Keratinocyte (primary cell): ENCODE results near the gene MC5R. TPM values are rescaled to one million over a fixed set of nuclear protein-coding genes. Genes with fewer than 3 reads are reported as not detected.
A peak's percentile ranks its signal among the peaks of the same experiment; 100 is the strongest.

Experiments
- DNase-seq: peaks from one replicate; pipeline ENCODE4 v3.0.0-alpha.2; 2011; ENCODE audit warnings: low read depth, missing footprints, low spot score
- FAIRE-seq: peaks from 2 replicates; lab custom pipeline; 2011; peaks lifted over from hg19 to GRCh38; lab: Jason Lieb, UNC
- H2AFZ ChIP-seq: 2 replicates; pipeline ENCODE4 v1.6.0; 2012; ENCODE audit warnings: low read length, control low read depth, inconsistent platforms; ENCODE audit not compliant: control insufficient read depth
- H3K27ac ChIP-seq: 2 replicates; pipeline ENCODE4 v1.5.1; 2011; ENCODE audit warnings: low read length; ENCODE audit not compliant: control insufficient read depth, insufficient read depth
- H3K27me3 ChIP-seq: 3 replicates; pipeline ENCODE4 v1.6.0; 2011; ENCODE audit warnings: low read length; ENCODE audit not compliant: control insufficient read depth, insufficient read depth; ENCODE audit errors: extremely low read depth
- H3K36me3 ChIP-seq, 2 experiments: 2 replicates in 1 of 2; 3 replicates in 1 of 2; pipeline ENCODE4 v1.5.1; 2011; ENCODE audit warnings: low read length in 2 of 2, mild to moderate bottlenecking in 1 of 2; ENCODE audit not compliant: control insufficient read depth in 2 of 2, insufficient read depth in 2 of 2; ENCODE audit errors: extremely low read depth in 1 of 2
- H3K4me1 ChIP-seq: 3 replicates; pipeline ENCODE4 v1.5.1; 2011; ENCODE audit warnings: low read length; ENCODE audit not compliant: control insufficient read depth, insufficient read depth; ENCODE audit errors: extremely low read depth
- H3K4me2 ChIP-seq: 3 replicates; pipeline ENCODE4 v1.6.0; 2011; ENCODE audit warnings: low read depth, low read length; ENCODE audit not compliant: control insufficient read depth, insufficient read depth; ENCODE audit errors: extremely low read depth
- H3K4me3 ChIP-seq, 3 experiments: fragments of 200-600 bp in 1 of 3; sonication (generic) in 1 of 3; 2 replicates in 2 of 3; 3 replicates in 1 of 3; pipeline ENCODE4 v1.5.1; 2011 to 2016; ENCODE audit warnings: low read length in 3 of 3, mild to moderate bottlenecking in 3 of 3, control low read depth in 2 of 3, inconsistent platforms in 1 of 3, low read depth in 1 of 3, mixed read lengths in 1 of 3, mixed run types in 1 of 3, moderate library complexity in 1 of 3; ENCODE audit not compliant: control insufficient read depth in 2 of 3, insufficient read depth in 2 of 3; ENCODE audit errors: extremely low read depth in 1 of 3
- H3K79me2 ChIP-seq: 2 replicates; pipeline ENCODE4 v1.6.0; 2012; ENCODE audit warnings: low read length; ENCODE audit not compliant: control insufficient read depth, insufficient read depth
- H3K9ac ChIP-seq: 3 replicates; pipeline ENCODE4 v1.6.0; 2011; ENCODE audit warnings: low read length; ENCODE audit not compliant: control insufficient read depth, insufficient read depth; ENCODE audit errors: extremely low read depth
- H3K9me1 ChIP-seq: 3 replicates; pipeline ENCODE4 v1.6.0; 2011; ENCODE audit warnings: low read length; ENCODE audit not compliant: control insufficient read depth, insufficient read depth; ENCODE audit errors: extremely low read depth
- H3K9me3 ChIP-seq: 2 replicates; pipeline ENCODE4 v1.5.1; 2012; ENCODE audit warnings: low read depth, low read length; ENCODE audit not compliant: control insufficient read depth
- H4K20me1 ChIP-seq: 3 replicates; pipeline ENCODE4 v1.6.0; 2011; ENCODE audit warnings: low read length; ENCODE audit not compliant: control insufficient read depth, insufficient read depth; ENCODE audit errors: extremely low read depth
- CTCF ChIP-seq, 3 experiments: IDR thresholded peaks in 1 of 3; conservative IDR thresholded peaks in 1 of 3; optimal IDR thresholded peaks in 1 of 3; 2 replicates in 2 of 3; 3 replicates in 1 of 3; pipeline versions ENCODE3 to v1.5.1; 2011; ENCODE audit warnings: low read length in 3 of 3, mild to moderate bottlenecking in 3 of 3, moderate library complexity in 2 of 3, control low read depth in 1 of 3, inconsistent platforms in 1 of 3; ENCODE audit not compliant: insufficient read depth in 2 of 3; ENCODE audit errors: extremely low read depth in 1 of 3
- EZH2 ChIP-seq: IDR thresholded peaks from one replicate; pipeline ENCODE4 v1.6.1; 2012; ENCODE audit warnings: inconsistent platforms, mild to moderate bottlenecking, low read length, moderate library complexity
- dilution Hi-C: fragments of 300-500 bp; cut with MboI; formaldehyde crosslinking; loops from one replicate; pipeline ENCODE4 v1.7.0; 2020; ENCODE audit warnings: low sequenced_read_pairs; ENCODE audit not compliant: extremely low pct_ligation_motif_present
- polyA plus RNA-seq, 5 experiments: library from polyadenylated mRNA; depleted of rRNA in 3 of 5; stranded (reverse) in 3 of 5; stranded (forward) in 1 of 5; unstranded in 1 of 5; fragments of >200 nt; gene quantifications; 1 replicate in 1 of 5; 2 replicates in 3 of 5; 3 replicates in 1 of 5; pipeline versions ENCODE4 v1.2.1 to v1.2.3, GENCODE V29; 2011 to 2012; ENCODE audit warnings: missing spikeins in 2 of 5, low read depth in 1 of 5, low replicate concordance in 1 of 5

The MC5R gene
- polyA plus RNA-seq, 1 donor (not counting 4 experiments of a cell fraction or from before 2014, with no cell fraction given) = not detected

- Histone ChIP-seq H2AFZ (no peak overlapping the region), H3K27me3 (peaks cover 3% of the 10 kb centered on the region), H4K20me1 (no peaks in the 10 kb centered on the region), H3K9me1 (no peaks in the 10 kb centered on the region), H3K4me3 (no peak overlapping the region), H3K36me3 (no peaks in the 10 kb centered on the region), H3K27ac (no peak overlapping the region), H3K9me3 (no peaks in the 10 kb centered on the region), H3K4me2 (no peak overlapping the region), H3K79me2 (no peaks in the 10 kb centered on the region), H3K9ac (no peak overlapping the region), H3K4me1 (peaks cover 26% of the 10 kb centered on the region)
- no peak for FAIRE-seq
- dilution Hi-C loops = no loop called here
- no peak for DNase-seq
- peak; percentile 18 to 26 (median 19) for TF ChIP-seq CTCF (optimal IDR thresholded peaks at IDR 0.05 in 1 of 3, IDR thresholded peaks at IDR 0.05 in 1 of 3, conservative IDR thresholded peaks at IDR 0.05 in 1 of 3; ENCODE audit: extremely low read depth in 1 of 3, insufficient read depth in 2 of 3, low read length in 3 of 3)
- TF ChIP-seq EZH2 = no peak
Observed at GRCh38 chr18:13811993-13812392, 12.0 kb upstream of the MC5R start.

GRCh38 chr18:13813271-13813849 lies 10.6 kb upstream of the MC5R start:
- DNase-seq (no peak), FAIRE-seq (peak; percentile 85)
- Histone ChIP-seq H3K36me3 (no peaks in the 10 kb centered on the region), H3K79me2 (no peaks in the 10 kb centered on the region), H3K4me3 (no peak overlapping the region), H3K9me1 (no peaks in the 10 kb centered on the region), H3K4me2 (no peak overlapping the region), H2AFZ (peak overlapping the region; percentile 54), H3K27ac (no peak overlapping the region), H4K20me1 (no peaks in the 10 kb centered on the region), H3K9ac (no peak overlapping the region), H3K9me3 (no peaks in the 10 kb centered on the region), H3K4me1 (peaks cover 26% of the 10 kb centered on the region), H3K27me3 (peaks cover 3% of the 10 kb centered on the region)
- dilution Hi-C loops = no loop called here
- TF ChIP-seq EZH2 (no peak), CTCF (optimal IDR thresholded peaks at IDR 0.05 in 1 of 3, IDR thresholded peaks at IDR 0.05 in 1 of 3, conservative IDR thresholded peaks at IDR 0.05 in 1 of 3; ENCODE audit: extremely low read depth in 1 of 3, insufficient read depth in 2 of 3, low read length in 3 of 3) (peak; percentile 73 to 86 (median 79))
